ENCODE results near the gene INAFM2.

Gene INAFM2

DNA sequence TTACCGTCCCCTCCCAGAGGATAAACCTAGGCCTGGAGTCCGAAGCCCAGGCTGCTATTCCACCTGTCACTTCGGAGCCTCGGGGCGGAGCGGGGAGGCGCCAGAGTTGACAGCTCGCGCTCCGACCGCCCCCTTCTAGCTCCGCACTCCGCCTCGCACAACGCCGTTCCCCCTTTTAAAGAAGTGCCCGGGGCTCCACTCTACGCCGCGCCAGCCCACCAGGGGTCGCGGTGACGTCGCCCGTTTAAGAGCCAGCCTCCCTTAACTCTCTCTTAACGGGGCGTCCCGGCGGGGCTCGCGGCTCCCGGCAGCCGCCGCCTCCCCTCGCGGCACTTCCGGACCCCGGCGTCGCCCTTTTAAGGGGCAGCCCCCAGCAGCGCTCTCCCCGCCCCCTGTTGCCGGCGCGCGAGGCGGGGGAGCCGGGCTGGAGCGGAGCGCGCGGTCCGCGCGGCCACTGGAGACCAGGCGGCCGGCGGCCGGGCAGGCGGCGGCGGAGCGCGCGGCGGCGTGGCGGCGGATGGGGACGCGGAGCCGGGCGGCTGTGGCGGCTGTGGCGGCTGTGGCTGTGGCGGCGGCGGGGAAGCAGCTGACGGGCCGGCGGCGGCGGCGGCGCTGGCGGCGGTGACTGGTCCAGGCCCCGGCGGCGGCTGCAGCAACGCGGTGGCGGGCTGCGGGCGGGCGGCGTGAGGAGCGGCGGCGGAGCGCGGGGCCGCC, at the start of gene INAFM2:
TSS of gene INAFM2 (plus strand) at position 454 of the 714 bp plus-strand sequence. CDS start 364 bp downstream, outside the sequence.
- TF ChIP-seq, protein P1, sequence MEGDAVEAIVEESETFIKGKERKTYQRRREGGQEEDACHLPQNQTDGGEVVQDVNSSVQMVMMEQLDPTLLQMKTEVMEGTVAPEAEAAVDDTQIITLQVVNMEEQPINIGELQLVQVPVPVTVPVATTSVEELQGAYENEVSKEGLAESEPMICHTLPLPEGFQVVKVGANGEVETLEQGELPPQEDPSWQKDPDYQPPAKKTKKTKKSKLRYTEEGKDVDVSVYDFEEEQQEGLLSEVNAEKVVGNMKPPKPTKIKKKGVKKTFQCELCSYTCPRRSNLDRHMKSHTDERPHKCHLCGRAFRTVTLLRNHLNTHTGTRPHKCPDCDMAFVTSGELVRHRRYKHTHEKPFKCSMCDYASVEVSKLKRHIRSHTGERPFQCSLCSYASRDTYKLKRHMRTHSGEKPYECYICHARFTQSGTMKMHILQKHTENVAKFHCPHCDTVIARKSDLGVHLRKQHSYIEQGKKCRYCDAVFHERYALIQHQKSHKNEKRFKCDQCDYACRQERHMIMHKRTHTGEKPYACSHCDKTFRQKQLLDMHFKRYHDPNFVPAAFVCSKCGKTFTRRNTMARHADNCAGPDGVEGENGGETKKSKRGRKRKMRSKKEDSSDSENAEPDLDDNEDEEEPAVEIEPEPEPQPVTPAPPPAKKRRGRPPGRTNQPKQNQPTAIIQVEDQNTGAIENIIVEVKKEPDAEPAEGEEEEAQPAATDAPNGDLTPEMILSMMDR (IDR thresholded peaks at IDR 0.05; ENCODE audit: low read depth, low read length), result peak; percentile 51
- H3K4me3 ChIP-seq (ENCODE audit: low read depth, low read length), result peak within 1 kb of the TSS; percentile 69

DNA sequence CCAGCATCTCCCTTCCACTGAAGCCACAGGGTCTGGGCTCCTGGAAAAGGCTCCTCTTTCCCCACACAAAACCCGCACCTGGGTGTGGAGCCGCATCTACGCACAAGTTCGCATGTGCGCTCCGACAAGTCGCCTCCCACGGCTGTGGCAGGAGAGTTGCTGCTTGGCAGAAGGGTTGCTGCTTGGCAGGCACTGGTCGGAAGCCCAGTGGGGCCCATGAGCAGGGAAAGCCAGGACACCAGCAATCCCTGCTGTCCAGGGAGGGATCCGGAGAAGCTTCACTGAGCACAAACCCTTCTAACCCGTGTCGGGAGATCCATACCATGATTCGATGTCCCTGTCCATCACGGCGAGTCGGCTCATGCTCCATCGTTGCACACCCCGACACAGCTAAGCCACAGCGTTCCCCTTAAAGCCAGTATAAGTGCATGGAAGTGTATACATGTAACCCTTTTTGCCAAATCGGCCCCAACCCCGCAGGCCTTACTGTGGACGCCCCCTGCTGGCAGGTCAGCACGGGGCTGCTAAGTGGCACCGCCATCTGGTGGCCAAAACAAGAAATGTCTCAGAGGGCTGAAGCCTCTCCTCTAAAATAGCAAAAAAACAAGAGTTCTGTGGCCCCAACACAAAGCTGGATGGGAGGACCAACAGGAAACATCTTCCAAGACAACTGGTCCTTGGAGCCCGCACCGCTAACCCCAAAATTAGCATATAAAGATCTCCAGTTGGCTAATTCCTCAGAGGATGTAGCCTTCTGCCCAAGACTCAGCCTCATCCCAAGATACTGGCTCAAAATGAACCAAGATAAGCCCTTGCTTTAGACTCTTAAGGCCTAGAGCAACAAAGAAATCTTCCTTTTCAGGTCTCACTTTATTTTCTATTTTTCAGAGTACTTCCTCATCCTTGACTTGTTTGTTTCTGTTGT, 48.9 kb upstream of the INAFM2 start:
- no peak overlapping the region for H3K4me3 ChIP-seq (ENCODE audit: low read depth, low read length)
- TF ChIP-seq, protein P1 (IDR thresholded peaks at IDR 0.05; ENCODE audit: low read depth, low read length), result peak; percentile 100

DNA sequence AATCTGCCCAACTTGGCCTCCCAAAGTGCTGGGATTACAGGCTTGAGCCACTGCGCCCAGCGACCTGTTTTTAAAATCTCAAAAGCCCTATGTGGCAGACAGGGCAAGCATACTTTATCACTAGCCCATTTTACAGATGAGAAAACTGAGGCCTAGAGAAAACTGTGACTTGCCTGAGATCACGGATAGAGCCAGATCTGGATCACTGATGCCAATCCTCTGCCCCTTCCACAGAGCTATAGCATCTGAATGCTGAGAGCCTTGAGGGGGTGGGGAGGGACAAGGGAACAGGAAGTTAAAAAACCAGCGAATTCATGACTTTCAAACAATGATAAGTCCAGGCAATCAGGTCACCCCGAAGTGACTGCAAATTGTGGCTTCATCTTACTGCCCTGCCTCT, 48.0 kb upstream of the INAFM2 start:
- TF ChIP-seq, protein P1 (IDR thresholded peaks at IDR 0.05; ENCODE audit: low read depth, low read length), result no peak

DNA sequence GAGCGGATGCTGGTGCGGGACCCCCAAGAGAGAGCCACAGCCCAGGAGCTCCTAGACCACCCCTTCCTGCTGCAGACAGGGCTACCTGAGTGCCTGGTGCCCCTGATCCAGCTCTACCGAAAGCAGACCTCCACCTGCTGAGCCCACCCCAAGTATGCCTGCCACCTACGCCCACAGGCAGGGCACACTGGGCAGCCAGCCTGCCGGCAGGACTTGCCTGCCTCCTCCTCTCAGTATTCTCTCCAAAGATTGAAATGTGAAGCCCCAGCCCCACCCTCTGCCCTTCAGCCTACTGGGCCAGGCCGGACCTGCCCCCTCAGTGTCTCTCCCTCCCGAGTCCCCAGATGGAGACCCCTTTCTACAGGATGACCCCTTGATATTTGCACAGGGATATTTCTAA, 47.5 kb upstream of the INAFM2 start:
- TF ChIP-seq, protein P1 (IDR thresholded peaks at IDR 0.05; ENCODE audit: low read depth, low read length), result no peak
- H3K4me3 ChIP-seq (ENCODE audit: low read depth, low read length), result no peak overlapping the region

More for the DNA sequence above, 48.0 kb upstream of the INAFM2 start:
- no peak overlapping the region for H3K4me3 ChIP-seq (ENCODE audit: low read depth, low read length)

DNA sequence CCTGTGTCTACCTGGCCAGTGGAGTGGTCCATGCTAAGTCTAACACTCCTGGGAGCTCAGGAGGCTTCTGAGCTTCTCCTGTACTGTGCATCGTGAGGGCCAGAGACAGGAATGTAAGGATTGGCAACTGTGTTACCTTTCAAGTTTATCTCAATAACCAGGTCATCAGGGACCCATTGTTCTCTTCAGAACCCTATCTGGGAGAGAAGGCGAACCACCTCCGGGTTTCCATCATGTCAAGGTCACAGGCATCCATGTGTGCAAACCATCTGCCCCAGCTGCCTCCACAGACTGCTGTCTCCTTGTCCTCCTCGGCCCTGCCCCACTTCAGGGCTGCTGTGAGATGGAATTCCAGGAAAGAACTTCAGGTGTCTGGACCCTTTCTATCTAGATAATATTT, 46.6 kb upstream of the INAFM2 start:
- H3K4me3 ChIP-seq (ENCODE audit: low read depth, low read length), result no peak overlapping the region
- TF ChIP-seq, protein P1 (IDR thresholded peaks at IDR 0.05; ENCODE audit: low read depth, low read length), result no peak

DNA sequence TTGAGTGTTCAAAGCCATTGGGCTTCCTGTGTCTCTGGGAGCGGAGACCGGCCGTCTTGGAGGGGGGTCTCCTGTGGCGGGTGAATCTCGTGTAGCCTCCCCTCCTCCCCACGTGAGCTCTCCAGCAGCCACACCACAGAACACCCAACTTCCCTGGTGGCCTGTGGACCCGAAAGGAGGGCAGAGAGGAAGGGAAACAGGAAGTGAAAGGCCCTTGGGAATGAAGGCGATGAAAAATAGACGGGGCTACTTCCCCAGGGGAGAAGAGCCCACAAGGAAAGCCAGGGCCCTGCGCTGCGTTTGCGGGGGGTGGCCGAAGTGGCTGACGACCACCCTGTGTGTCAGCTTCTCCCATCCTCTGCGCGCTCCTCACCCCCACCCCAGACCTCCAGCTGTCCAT, 46.0 kb upstream of the INAFM2 start:
- TF ChIP-seq, protein P1 (IDR thresholded peaks at IDR 0.05; ENCODE audit: low read depth, low read length), result no peak
- no peak overlapping the region for H3K4me3 ChIP-seq (ENCODE audit: low read depth, low read length)

DNA sequence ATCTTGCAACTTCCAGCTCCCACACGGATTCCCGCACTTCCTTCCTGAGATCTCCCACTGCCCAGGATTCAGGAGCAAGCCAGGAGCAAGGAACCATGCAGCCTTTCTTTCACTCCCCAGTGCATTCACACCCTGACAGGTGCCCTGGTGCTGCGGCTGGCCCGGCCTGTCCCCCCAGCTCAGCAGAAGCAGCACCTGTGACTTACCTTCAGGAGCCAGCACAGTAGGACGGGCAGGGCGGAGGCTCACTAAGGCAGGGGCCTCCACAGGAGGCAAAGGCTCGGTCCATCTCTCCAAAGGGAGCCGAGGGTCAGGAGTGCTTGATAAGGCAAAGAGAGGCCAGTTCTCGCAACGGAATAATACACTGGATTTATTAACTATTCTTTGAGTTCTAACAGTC, 45.5 kb upstream of the INAFM2 start:
- TF ChIP-seq, protein P1 (IDR thresholded peaks at IDR 0.05; ENCODE audit: low read depth, low read length), result no peak
- H3K4me3 ChIP-seq (ENCODE audit: low read depth, low read length), result no peak overlapping the region

Measured in WI38 (cell line).